Stimulated activated CD4-positive, alpha-beta T cell treated with anti-CD3 and anti-CD28 coated beads, Interleukin-12 subunit alpha, Interleukin-12 subunit beta, amount 100 ng/mL, for 24 hours (primary cell): ENCODE results near the gene ZNF547.

Experiments used
- DNase-seq, 2 experiments: peaks; one replicate each; pipeline ENCODE4 v3.0.0-alpha.2; 2020; ENCODE audit warnings: low read depth in 2 of 2

ZNF547 gene

DNA sequence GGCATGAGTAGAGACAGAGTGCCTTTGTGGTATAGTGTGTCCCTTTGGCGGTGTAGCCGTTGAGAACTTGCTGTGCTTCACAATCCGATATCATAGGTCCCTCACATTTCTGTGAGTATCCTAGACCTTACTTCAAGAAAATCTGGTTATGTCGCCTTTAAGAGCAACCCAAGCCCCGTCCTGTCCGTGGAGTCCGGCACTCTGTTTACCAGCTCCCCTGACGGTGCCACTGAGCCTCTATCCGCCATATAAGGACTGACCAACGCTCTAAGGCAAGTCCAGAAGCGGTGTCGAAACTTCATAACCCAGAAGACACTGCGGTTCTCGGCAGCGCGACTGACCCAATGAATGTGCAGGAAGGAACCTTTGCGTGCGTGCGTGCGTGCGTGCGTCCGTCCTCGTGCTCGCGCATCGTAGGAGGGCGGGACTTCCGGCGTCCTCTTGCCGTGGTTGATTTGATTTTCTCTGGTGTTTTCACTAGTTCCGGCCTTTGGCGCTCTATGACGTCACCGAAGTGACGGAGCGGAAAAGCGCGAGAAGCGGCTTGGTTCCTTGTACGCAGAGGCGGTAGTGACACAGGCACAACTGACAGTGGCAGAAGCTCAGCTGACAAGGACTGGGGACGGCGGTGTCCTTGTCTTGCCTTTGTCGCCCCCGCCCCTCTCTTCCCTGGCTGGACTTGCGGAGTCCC, at the start of gene ZNF547, which contains the start of gene TRAPPC2B:
TSS of gene ZNF547 (plus strand) at position 555 of the 691 bp plus-strand sequence. CDS start 5,005 bp downstream, outside the sequence.
TSS of gene TRAPPC2B (plus strand) at position 555 of the 691 bp plus-strand sequence. CDS start 1,283 bp downstream, outside the sequence.
- peak; percentile 94 to 97 for DNase-seq

DNA sequence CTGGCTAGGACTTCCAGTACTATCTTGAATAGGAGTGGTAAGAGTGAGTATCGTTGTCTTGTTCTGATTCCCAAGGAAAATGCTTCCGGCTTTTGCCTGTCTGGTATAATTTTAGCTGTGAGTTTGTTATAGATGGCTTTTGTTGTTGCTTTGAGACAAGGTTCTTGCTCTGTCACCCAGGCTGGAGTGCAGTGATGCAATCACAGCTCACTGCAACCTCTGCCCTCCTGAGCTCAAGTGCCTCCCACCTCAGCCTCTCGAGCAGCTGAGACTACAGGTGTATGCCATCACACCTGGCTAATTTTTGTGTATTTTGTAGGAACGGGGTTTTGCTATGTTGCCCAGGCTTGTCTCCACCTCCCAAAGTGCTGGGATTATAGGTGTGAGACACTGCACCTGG, 49.2 kb upstream of the ZNF547 start:
- DNase-seq = no peak

DNA sequence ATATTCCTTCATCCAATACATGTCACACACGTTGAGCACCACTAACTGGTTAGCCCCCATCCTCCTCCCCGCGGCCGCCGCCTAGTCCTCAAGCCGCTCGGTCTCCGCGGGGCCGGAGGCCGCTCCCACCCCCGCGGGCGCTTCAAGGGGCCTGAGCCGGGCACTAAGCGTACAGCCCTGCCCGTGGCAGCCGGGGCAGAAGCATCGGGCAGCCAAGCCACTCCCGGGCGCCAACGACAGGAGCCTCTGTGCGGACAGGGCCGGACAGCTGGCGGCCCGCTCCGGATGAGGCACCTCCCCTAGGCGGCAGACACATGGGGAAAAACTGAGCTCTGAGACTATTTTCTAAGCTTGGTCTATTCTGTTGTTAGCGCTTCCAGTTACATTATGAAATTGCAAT, 45.8 kb upstream of the ZNF547 start:
- DNase-seq = no peak

DNA sequence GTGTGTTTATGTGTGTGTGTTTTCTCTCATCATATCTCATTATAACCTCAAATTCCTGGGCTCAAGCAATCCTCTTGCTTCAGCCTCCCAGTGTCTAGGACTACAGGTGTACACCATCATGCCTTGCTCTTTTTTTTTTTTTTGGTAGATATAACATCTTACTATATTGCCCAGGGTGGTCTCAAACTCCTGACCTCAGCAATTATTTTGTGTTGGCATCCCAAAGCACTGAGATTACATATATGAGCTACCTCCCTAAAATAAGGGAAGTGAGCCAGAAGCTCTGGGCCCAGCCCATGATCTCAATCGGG, 43.5 kb upstream of the ZNF547 start:
- no peak for DNase-seq

DNA sequence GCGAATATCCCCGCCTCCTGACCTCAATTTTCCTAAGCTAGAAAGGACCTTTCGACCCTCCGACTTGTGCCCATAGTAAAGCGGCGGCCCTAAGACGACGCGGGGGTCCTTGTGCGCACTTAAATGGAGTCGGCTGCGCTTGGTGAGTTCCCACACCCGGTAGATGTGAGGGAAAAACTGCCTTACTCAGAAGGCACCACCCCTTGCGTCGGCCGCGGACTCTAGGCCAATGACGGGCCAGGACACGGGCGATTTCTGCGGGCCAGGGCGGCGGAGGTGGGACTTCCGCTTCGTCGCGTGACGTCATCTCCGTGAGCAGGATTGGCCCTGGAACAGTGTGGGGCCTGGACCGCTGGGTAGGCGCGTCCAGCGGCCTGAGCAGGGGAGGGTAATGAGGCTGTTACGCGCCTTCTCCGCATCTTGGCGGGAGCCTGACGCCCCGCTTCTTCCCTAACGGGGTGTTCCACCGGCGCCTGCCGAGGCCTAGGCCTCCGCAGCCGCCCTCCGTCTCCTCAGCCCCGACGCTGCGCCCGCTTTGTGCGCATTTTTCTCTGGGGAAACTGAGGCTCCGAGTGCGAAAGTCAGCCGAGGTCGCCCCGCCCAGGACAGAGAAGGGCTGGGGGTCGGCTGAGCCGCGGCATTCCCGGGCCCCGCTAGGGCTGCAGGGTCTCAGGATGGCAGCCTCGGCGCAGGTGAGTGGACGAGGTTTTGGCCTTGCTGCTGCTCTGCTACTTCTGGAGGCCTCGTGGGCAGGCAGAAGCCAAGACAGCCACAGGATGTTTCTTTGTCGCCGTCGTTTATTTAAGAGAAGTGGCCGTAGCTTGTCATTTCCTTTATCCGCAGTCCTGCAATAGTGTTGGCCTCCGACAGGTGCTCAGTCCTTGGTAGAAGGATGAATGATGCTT, 42.9 kb upstream of the ZNF547 start, which contains the start of gene ZNF543:
TSS of gene ZNF543 (plus strand) at position 293 of the 905 bp plus-strand sequence. CDS start at position 675, 382 bp downstream.
- DNase-seq = peak; percentile 83 to 86

DNA sequence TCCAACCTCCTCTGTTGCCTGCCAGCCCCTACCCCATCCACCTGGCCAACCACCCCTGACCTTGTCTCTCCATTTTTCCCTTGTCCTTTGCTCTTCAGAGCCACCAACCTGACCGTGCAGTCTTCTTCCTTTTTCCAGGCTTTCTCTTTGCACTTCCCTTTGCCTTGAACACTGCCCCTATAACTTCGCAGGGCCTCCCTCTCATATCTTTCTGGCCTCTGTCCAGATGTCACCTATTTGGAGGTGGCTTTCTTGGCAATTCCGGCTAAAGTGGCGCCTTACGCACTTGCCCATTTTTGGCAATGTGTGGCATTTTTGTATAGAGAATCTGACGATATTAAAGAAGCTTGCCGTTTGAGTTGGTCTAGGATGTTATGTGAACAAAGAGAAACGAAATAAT, 42.2 kb upstream of the ZNF547 start:
- DNase-seq = no peak

DNA sequence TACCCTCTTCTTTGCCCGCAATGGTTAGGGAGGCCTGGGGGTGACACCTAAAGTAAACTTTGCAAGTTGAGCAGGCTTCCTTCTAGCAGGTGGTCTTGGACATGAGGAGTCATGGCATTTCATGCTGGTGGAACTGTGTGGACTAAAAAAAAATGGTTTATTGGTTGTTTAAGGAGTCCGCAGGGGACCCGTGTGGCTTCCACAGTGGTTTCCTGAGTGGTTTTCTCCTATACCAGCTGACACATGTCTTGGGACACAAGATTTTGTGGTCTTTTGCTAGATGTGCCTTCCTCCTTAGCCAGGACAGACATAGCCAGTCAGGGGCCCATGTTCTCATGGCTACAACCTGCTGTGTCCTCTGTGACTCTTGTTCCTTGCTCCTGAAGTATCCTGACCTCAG, 41.6 kb upstream of the ZNF547 start:
- no peak for DNase-seq

DNA sequence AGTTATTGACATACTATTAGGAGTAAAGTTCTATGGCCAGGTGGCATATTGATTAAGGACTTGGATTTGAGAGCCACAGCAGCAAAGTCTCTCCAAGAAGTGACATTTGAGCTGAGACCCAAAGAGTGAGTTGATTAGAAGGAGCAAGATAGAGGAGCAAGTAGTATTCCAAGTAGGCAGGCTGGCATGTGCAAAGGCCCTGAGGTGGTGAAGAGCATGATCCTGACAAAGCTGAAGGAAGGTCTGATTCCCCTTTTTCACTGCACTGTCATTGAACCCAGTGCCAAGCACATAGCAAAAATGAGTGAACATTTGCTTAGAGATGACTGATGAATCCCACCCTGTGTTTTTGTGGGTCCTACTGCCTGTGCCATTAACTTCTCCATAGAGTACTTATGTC, 38.4 kb upstream of the ZNF547 start:
- DNase-seq = no peak

DNA sequence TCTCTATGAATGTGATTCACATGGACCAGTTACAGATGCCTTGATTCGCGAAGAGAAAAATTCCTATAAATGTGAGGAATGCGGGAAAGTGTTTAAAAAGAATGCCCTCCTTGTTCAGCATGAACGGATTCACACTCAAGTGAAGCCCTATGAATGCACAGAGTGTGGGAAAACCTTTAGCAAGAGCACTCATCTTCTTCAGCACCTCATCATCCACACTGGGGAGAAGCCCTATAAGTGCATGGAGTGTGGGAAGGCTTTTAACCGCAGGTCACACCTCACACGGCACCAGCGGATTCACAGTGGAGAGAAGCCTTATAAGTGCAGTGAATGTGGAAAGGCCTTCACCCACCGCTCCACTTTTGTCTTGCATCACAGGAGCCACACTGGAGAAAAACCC, 35.4 kb upstream of the ZNF547 start:
- DNase-seq = no peak

DNA sequence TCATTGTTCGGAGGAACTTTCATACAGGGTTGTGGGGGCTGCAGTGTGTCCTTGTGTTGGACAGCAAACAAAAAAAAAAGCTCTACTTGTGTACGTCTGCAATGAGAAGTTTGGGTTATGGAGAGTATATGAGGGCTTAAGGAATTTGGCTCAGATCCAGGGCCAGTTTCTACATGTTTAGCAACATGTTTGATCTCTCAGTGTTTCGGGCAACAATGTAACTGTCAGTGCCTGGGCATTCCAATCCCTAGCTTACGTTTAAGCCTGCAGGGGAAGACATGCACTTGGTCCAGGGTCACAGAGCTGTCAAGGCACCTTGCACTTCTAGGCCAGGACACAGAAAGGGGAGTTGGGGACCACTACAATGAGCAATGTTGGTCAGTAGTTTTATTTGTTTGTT, 29.2 kb upstream of the ZNF547 start:
- no peak for DNase-seq

DNA sequence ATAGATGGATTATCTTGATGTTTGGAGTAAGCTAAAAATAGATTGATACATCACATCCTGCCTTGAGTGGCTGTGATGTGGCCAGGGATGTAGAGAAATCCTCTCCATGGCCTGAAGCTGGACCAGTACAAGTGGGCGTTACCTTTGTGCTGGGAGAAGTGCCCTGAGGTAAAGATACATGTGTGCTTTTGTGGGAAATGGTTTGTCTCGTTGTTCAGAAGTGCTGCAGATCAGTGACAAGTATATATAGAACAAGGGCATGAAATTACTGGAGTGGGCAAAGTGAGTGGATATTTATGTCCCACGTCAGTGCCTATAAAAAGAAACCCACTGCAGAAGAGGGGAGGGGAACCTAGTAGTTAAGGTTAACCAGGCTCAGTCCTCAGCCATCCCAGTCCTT, 24.5 kb upstream of the ZNF547 start:
- DNase-seq = no peak

DNA sequence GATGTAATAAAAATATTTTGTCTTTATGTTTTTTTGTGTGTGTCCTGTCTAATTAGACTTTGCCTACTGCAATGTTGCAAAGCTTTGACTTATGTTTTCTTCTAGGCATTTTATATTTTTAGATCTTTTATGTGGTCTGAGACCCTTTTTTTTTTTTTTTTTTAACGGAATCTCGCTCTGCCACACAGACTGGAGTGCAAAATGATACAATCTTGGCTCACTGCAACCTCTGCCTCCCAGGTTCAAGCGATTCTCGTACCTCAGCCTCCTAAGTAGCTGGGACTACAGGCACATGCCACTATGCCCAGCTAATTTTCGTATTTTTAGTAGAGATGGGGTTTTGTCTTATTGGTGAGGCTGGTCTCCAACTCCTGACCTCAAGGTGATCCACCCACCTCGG, 20.8 kb upstream of the ZNF547 start:
- no peak for DNase-seq

DNA sequence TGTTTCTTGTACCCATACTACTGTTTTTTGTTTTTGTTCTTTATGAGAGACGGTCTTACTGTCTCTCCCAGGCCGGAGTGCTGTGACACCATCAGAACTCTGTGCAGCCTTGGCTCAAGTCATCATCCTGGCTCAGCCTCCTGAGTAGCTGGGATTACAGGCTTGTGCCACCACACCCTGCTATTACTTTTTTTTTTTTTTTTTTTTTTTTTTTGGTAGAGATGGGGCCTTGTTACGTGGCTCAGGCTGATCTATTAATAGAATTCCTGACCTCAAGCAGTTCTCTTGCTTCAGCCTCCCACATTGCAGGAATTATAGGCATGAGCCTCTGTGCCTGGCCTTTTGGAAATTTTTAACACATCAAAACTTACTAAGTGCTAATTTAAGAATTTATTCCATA, 15.2 kb upstream of the ZNF547 start:
- DNase-seq = no peak

DNA sequence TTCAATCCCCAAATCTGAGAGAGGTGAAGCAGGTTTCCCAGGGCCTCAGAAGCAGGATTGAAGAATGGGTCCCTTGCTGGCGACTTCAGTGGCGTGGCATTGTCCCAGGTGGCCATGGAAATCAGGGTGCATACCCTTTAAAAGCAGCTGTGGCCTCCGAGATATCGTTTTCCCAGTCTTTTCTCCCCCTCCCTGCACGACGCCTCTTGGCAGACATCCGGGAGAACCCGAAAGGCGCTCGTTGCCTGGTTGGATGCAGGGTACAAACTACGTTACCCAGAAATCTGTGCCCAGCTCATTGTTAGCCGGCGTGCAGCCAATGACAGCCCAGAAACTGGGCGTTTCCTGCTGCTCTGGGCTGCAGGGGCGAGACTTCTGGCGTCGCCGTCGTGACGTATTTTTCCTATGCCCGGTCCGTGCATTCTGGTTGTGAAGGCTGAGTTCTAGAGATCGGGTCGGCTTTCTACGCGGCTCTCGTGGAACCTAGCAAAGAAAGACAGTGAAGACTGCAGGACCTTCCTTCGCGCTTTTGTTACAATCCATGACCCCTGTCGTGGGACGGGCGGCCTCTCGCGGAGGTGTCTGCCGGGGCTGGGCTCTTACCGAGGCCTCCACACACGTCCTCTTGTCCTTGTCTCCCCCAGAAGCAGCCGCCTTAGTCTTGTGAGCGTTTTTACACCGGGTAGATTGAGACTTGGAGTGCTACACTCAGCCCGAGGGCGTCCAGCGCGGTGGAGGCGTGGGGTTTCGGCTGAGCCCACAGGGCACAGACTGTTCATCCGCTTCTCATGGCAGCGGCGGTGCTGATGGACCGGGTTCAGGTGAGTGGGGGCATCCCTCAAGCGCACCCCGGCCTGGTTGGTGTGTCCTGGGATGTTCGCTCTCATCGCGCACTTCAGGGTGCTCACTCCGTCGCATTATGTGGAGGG, 12.2 kb upstream of the ZNF547 start, which contains the start of gene ZNF304:
TSS of gene ZNF304 (plus strand) at position 395 of the 929 bp plus-strand sequence. CDS start at position 789, 394 bp downstream.
- peak; percentile 67 to 69 for DNase-seq

DNA sequence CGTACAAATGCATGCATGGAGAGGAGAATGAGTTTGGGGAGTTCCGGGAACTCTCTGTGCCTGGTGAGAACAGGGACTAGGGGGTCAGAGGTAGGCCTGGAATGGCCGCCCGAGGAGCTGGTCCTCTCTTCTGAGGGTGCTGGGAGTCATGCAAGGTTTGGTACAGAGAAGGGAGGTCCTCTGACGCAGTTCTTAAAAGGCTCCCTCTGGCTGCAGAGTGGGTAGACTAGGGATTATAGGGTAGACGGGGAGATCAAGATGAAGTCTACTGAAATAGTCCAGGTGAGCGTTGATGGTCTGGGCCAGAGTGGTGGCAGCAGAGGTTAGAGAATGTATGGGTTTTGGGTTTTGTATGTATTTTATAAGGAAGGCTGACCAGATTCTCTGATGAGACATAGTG, 11.5 kb upstream of the ZNF547 start:
- no peak for DNase-seq

DNA sequence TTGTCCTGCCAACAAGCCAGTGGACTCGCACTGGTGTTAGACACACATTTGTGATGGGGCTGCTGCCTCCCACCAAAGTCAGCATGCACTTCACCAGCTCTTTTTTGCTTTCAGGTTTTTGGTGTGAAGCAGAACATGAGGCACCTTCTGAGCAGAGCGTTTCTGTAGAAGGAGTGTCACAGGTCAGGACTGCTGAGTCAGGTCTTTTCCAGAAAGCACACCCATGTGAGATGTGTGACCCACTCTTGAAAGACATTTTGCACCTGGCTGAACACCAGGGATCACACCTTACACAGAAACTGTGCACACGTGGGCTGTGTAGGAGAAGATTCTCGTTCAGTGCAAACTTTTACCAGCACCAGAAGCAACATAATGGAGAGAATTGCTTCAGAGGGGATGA, 7.4 kb upstream of the ZNF547 start:
- no peak for DNase-seq

DNA sequence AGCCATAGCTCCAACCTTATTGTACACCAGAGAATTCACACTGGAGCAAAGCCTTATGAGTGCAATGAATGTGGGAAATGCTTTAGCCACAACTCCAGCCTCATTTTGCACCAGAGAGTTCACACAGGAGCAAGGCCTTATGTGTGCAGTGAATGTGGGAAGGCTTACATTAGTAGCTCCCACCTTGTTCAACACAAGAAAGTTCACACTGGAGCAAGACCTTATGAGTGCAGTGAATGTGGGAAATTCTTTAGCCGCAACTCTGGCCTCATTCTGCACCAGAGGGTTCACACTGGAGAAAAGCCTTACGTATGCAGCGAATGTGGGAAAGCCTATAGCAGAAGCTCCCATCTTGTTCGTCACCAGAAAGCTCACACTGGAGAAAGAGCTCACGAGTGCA, 5.9 kb upstream of the ZNF547 start:
- DNase-seq = no peak

DNA sequence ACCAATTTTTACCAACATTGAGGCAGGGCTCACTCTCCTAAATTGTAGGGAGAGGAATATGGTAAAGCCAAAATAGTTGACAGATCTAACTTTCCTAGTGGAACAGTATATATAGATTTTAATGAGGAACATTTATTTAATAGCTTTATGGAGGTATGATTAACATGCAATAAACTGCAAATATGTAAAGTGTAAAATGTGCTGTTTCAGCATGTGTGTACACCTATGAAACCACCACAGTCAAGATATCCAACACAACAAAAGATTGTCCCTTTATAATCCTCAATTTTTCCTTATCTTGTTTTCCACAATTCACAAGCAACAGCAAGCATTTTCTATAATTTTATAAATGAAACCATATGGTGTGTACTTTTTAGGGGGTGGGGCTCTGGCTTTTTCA, 4.1 kb upstream of the ZNF547 start:
- DNase-seq = no peak

DNA sequence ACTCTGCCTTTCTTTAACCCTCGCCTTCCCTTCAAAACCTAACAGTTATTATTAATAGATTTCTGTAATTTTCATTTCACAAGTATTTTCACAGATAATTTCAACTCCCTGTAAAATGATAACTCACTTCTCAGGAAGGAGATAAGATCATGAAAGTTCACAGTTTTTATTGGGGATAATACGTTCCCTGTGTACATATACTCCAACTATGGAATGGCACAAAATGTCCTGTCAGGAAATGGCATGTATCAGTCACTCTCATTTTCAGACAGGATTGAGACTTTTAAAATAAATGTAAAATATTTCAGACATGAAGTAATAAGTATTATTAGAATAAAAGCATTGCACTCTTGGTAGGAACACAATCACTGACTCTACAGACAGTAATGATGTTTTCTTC, 932 bp upstream of the ZNF547 start:
- DNase-seq = no peak

DNA sequence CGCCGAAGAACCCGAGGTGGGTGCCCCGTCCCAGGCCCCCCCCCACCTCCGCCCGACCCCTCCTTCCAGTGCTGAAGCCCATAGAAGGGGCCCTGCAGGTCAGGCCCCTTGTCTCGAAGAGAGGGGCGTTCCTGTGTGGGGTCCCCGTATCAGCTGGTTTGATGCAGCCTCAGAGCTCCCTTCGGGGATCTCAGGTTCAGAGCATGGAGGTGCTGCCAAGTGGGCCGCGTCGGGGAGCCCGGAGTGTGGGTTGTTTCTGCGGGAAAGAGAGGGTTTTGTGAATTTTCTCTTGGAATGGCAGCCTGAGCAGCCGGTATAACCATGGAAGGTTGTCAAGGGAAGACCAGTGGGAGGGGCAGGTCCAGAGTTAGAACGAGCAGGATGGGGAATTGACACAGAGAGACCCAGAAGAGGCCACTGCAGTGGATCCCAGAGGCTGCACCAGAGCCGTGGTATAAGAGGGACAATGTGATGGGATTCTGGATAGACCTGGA, 384 bp downstream of the ZNF547 start:
- no peak for DNase-seq

DNA sequence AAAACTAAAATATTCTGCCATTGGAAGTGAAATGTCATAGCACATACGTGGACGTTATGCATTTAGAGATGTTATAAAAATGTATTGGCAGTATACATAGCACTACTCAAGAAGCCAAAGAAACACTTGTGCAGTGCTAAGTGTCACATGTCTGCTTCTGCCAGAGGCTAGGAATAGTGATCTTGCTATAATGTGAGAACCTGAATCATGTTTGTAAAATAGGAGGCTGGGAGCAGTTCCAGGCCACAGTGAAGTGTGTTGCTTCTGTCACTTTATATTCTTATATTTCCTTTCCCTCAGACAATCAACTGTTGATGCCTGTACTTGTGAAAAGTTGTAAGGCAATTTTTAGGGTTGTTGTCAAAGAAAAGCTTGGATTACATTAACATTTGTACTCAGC, 3.4 kb downstream of the ZNF547 start:
- no peak for DNase-seq

DNA sequence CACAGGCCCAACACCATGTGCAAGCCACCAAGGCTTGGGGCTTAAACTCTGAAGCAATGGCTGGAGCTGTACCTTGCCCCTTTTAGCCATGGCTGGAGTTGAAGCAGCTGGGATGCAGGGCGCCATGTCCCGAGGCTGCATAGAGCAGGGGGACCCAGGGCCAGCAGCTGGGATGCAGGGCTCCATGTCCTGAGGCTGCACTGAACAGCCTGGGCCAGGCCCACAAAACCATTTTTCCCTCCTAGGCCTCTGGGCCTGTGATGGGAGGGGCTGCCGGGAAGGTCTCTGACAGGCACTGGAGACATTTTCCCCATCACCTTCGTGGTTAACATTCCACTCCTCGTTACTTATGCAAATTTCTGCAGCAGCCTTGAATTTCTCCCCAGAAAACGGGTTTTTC, 10.8 kb downstream of the ZNF547 start:
- no peak for DNase-seq
